Ecto neural progenitor cell (in vitro differentiated cells): Measurements from ENCODE around the gene PHKB.
"Not testable (repeated sequence)": the region's sequence is repeated elsewhere in the genome, so short reads cannot be mapped to it uniquely, and the experiment has no call there.

Experiments used
- DNase-seq: peaks from one replicate; pipeline ENCODE4 v3.0.0-alpha.2; 2018; ENCODE audit warnings: low spot score

PHKB gene

GRCh38 chr16:47507701-47508100, 46.6 kb downstream of the PHKB start:
- no peak for DNase-seq

GRCh38 chr16:47511882-47512281, 50.8 kb downstream of the PHKB start:
- DNase-seq: no peak

DNA sequence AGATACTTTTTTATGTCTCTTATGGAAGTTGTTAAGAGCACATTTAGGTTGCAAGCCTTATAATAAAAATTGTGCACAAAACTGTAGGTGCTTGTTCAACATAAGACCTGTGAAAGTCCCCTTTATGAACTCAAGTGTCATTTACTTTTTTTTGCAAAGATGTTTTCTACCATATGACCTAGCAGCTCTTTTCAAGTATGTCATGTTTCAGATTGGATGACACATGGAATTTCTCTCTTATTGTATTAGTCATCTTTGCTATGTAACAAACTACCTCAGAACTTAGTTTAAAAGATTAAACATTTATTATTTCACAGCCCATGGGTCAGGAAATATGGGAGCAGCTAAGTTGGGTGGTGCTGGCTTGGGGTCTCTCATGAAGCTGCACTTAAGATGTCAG, 57.9 kb downstream of the PHKB start:
- no peak for DNase-seq

GRCh38 chr16:47519546-47519945, 58.4 kb downstream of the PHKB start:
- no peak for DNase-seq

- DNase-seq: no peak
These were observed 59.0 kb downstream of the PHKB start for GRCh38 chr16:47519996-47520679.

DNA sequence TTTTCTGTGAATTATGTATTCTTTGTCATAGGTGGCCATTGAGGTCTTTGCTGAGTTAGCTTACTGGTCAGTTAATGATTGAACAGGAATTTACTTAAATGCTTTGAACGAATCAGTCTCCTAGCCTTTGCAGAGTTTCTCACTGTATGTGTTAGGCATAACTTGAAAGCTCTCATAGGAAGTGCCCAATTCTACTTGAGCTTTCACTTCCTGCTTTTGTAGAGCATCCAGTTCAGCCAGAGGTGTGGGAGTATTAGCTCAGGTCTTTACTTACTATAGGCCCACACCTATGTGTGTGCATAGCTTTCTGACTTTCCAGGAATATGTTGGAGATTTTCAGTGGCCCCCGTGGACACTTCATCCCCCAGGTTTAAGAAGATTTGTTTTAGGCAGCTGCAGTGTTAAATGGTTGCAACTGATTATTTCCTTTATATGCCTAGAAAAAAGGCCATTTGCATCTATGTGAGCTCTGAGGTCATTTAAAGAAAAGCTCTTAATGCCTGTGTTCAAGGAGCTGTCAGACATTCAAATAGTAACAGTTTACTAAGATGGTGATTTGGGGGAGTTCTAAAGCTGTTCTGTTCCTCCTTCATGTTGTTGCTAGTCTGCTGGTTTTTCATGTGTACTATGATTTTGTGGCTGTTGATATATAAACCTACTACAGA, 62.3 kb downstream of the PHKB start:
- DNase-seq: no peak

GRCh38 chr16:47524007-47524405, 62.9 kb downstream of the PHKB start:
- no peak for DNase-seq

DNA sequence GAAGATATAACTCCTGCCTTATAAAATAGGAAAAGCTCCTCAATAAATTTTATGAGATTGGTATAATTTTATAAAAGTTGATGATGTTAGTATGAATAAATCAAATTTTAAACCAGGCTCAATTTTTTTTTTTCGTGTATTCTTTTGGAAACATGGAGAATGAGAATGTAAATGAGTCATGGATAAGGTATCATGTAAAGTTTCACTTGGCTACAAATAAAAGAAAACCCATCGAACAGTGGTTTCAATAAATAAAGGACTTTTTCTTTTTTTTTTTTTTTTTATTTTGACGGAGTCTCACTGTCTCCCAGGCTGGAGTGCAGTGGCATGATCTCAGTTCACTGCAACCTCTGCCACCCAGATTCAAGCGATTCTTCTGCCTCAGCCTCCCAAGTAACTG, 67.3 kb downstream of the PHKB start:
- DNase-seq: no peak

GRCh38 chr16:47533744-47534292, 72.7 kb downstream of the PHKB start:
- no peak for DNase-seq

DNA sequence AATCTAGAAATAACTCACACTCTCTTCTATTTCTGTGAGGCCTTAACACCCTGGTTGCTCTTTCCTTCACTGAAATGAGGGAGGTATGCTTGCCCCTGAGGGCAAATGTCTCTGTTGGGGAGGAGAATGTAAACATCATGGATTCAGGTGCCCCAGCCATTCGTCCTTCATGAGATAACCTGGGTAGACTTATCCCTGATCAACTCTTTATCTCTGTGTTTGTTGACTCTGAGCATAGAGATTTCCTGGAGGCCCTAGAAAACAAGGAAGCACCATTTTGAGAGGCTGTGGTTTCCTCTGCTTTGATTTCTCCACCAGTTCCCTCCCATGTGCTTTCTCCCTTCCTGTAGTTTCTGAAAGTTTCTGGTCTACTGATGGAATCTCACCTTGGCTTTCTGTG, 77.3 kb downstream of the PHKB start:
- DNase-seq: no peak

DNA sequence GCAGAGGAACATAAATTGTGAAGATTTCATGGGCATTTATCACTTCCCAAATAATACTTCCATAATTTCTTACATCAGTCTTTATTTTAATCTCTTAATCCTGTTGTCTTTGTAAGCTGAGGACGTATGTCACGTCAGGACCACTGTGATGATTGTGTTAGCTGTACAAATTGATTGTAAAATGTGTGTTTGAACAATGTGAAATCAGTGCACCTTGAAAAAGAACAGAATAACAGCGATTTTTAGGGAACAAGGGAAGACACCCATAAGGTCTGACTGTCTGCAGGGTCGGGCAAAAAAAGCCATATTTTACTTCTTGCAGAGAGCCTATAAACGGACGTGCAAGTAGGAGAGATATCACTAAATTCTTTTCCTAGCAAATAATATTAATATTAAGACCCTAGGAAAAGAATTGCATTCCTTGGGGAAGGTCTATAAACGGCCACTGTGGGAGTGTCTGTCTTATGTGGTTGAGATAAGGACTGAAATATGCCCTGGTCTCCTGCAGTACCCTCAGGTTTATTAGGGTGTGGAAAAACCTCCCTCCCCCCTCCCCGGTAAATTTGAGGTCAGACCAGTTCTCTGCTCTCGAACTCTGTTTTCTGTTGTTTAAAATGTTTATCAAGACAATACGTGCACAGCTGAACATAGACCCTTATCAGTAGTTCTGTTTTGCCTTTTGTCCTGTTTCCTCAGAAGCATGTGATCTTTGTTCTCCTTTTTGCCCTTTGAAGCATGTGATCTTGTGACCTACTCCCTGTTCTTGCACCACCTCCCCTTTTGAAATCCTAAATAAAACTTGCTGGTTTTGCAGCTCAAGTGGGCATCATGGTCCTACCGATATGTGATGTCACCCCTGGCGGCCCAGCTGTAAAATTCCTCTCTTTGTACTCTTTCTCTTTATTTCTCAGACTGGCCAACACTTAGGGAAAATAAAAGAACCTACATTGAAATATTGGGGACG, 78.9 kb downstream of the PHKB start:
- not testable (repeated sequence) for DNase-seq

DNA sequence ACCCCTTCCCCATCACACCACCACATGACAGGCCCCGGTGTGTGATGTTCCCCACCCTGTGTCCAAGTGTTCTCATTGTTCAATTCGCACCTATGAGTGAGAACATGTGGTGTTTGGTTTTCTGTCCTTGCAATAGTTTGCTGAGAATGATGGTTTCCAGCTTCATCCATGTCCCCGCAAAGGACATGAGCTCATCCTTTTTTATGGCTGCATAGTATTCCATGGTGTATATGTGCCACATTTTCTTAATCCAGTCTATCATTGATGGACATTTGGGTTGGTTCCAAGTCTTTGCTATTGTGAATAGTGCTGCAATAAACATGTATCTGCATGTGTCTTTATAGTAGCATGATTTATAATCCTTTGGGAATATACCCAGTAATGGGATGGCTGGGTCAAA, 80.0 kb downstream of the PHKB start:
- not testable (repeated sequence) for DNase-seq

GRCh38 chr16:47544255-47544654, 83.1 kb downstream of the PHKB start:
- DNase-seq: not testable (repeated sequence)

GRCh38 chr16:47551185-47551584, 90.1 kb downstream of the PHKB start:
- not testable (repeated sequence) for DNase-seq

DNA sequence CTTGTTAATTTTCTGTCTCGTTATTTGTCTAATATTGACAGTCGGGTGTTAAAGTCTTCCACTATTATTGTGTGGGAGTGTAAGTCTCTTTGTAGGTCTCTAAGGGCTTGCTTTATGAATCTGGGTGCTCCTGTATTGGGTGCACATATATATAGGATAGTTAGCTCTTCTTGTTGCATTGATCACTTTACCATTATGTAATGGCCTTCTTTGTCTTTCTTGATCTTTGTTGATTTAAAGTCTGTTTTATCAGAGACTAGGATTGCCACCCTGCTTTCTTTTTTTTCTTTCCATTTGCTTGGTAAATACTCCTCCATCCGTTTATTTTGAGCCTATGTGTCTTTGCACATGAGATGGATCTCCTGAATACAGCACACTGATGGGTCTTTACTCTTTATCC, 90.6 kb downstream of the PHKB start:
- not testable (repeated sequence) for DNase-seq

- DNase-seq: no peak
These were observed 92.9 kb downstream of the PHKB start for GRCh38 chr16:47553853-47554564.

DNA sequence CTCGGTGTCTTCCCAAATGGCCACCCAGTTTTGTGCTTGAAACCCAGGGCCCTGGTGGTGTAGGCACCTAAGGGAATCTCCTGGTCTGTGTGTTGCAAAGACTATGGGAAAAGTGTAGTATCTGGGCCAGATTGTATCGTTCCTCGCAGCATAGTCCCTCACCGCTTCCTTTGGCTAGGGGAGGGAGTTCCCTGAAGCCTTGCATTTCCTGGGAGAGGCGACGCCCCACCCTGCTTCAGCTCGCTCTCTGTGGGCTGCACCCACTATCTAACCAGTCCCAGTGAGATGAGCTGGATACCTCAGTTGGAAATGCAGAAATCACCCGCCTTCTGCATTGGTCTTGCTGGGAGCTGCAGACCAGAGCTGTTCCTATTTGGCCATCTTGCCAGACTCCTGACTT, 93.5 kb downstream of the PHKB start:
- DNase-seq: not testable (repeated sequence)

GRCh38 chr16:47561286-47561685, 100.2 kb downstream of the PHKB start:
- no peak for DNase-seq

DNA sequence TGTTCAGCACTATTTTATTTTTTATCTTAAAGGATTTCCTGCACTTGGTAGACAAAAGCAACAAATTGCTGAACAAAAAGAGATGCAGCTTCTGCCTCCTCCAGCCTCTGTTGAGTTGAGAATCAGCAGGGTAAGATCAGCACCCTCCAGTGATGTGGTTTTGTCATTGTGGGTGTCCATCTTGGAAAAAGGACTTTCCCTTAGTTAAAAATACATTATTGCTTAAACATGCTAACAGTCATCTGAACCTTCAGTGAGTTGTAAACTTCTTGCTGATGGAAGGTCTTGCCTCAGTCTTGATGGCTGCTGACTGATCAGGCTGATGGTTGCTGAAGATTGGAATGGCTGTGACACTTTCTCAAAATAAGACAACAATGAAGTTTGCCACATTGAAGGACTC, 101.2 kb downstream of the PHKB start:
- DNase-seq: no peak

- no peak for DNase-seq
These were observed 104.3 kb downstream of the PHKB start for GRCh38 chr16:47565454-47565853.

DNA sequence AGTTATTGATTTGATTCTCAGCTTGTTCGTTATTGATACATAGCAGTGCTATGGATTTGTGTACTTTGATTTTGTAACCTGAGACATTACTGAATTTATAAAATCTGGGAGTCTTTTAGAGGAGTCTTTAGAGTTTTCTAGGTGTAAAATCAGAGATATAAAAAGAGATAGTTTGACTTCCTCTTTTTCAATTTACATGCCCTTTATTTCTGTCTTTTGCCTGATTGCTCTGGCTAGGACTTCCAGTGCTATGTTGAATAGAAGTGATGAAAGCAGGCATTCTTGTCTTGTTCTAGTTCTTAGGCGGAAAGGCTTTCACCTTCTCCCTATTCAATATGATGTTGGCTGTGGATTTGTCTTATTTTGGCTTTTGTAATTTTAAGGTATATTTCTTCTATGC, 106.2 kb downstream of the PHKB start:
- DNase-seq: no peak

- DNase-seq: no peak
These were observed 107.2 kb downstream of the PHKB start for GRCh38 chr16:47568351-47568750.
